HL-60 (cell line): Measurements from ENCODE around the gene SYNM.

ENCODE experiments used
- DNase-seq, 2 experiments: peaks; one replicate each; pipeline ENCODE4 v3.0.0-alpha.2; 2010 to 2020; ENCODE audit warnings: low read depth in 1 of 2, low spot score in 1 of 2
- H3K27ac ChIP-seq: fragments of 250-450 bp; sonication (Bioruptor Pico); replicated peaks from 2 replicates; pipeline ENCODE4 v1.5.1; 2020; ENCODE audit warnings: mild to moderate bottlenecking, moderate library complexity
- H3K27me3 ChIP-seq: fragments of 250-450 bp; sonication (Bioruptor Pico); 2 replicates; pipeline ENCODE4 v1.5.1; 2021; ENCODE audit warnings: mild to moderate bottlenecking, moderate library complexity; ENCODE audit not compliant: insufficient read depth, poor library complexity, severe bottlenecking
- H3K4me3 ChIP-seq: replicated peaks from 2 replicates; pipeline ENCODE4 v1.5.1; 2011; ENCODE audit warnings: mild to moderate bottlenecking, control low read depth, low read length; ENCODE audit not compliant: insufficient read depth
- CTCF ChIP-seq: IDR thresholded peaks from one replicate; pipeline ENCODE4 v1.5.1; 2011; ENCODE audit warnings: low read length, control low read depth, inconsistent platforms; ENCODE audit not compliant: insufficient read depth
- GABPA ChIP-seq: IDR thresholded peaks from 2 replicates; pipeline ENCODE4 v1.6.1; 2012; ENCODE audit warnings: low read depth
- POLR2AphosphoS5 ChIP-seq: IDR thresholded peaks from 2 replicates; pipeline ENCODE4 v1.6.1; 2012; ENCODE audit warnings: low read depth
- REST ChIP-seq: IDR thresholded peaks from 2 replicates; pipeline ENCODE4 v1.6.1; 2012; ENCODE audit warnings: low read depth; ENCODE audit not compliant: insufficient replicate concordance
- SPI1 ChIP-seq: IDR thresholded peaks from 2 replicates; pipeline ENCODE4 v1.6.1; 2012; ENCODE audit warnings: low read depth, mild to moderate bottlenecking, borderline replicate concordance

Gene SYNM

GRCh38 chr15:99137877-99138276 lies 33.0 kb downstream of the SYNM start:
- TF ChIP-seq SPI1 (no peak), GABPA (no peak), REST (no peak), CTCF (no peak), POLR2AphosphoS5 (no peak)
- H3K27ac ChIP-seq: no peak overlapping the region
- H3K4me3 ChIP-seq: no peak overlapping the region
- DNase-seq: no peak
- H3K27me3 ChIP-seq: no peaks in the 10 kb centered on the region

- H3K27me3 ChIP-seq: no peaks in the 10 kb centered on the region
- no peak for DNase-seq
- H3K27ac ChIP-seq: no peak overlapping the region
- no peak overlapping the region for H3K4me3 ChIP-seq
- TF ChIP-seq GABPA (no peak), SPI1 (no peak), CTCF (no peak), POLR2AphosphoS5 (no peak), REST (no peak)
Measured at GRCh38 chr15:99138491-99138982, 33.7 kb downstream of the SYNM start.

GRCh38 chr15:99139276-99139675 lies 34.4 kb downstream of the SYNM start:
- TF ChIP-seq SPI1 (no peak), POLR2AphosphoS5 (no peak), GABPA (no peak), CTCF (no peak), REST (no peak)
- DNase-seq: no peak
- no peaks in the 10 kb centered on the region for H3K27me3 ChIP-seq
- no peak overlapping the region for H3K27ac ChIP-seq
- no peak overlapping the region for H3K4me3 ChIP-seq
